HepG2 (cell line): ENCODE measurements around the gene SP6. TPM values are rescaled to one million over a fixed set of nuclear protein-coding genes. Genes with fewer than 3 reads are reported as not detected.

Experiments used
- ARID2 ChIP-seq: sonication (generic); formaldehyde crosslinking; IDR thresholded peaks from 2 replicates; pipeline ENCODE4 v1.8.1; 2022; ENCODE audit warnings: mild to moderate bottlenecking, missing genetic modification reagents, borderline replicate concordance
- CC2D1A ChIP-seq: sonication (generic); formaldehyde crosslinking; IDR thresholded peaks from 2 replicates; pipeline ENCODE4 v1.8.1; 2023; ENCODE audit warnings: mild to moderate bottlenecking, missing genetic modification reagents
- DNMT1 ChIP-seq: sonication (generic); formaldehyde crosslinking; IDR thresholded peaks from 2 replicates; pipeline ENCODE4 v1.5.1; 2020; ENCODE audit warnings: mild to moderate bottlenecking, missing genetic modification reagents
- KLF12 ChIP-seq: sonication (generic); formaldehyde crosslinking; IDR thresholded peaks from 2 replicates; pipeline ENCODE4 v1.4.0; 2020; ENCODE audit warnings: missing genetic modification reagents, borderline replicate concordance
- PHF21A ChIP-seq: sonication (generic); formaldehyde crosslinking; IDR thresholded peaks from 2 replicates; pipeline ENCODE4 v1.5.0; 2020; ENCODE audit warnings: mild to moderate bottlenecking, missing genetic modification reagents
- SAP130 ChIP-seq: IDR thresholded peaks from 2 replicates; pipeline ENCODE4 v1.6.1; 2016; ENCODE audit warnings: low read depth
- THYN1 ChIP-seq: sonication (generic); formaldehyde crosslinking; IDR thresholded peaks from 2 replicates; pipeline ENCODE4 v1.8.1; 2023; ENCODE audit warnings: low read depth, mild to moderate bottlenecking, moderate library complexity, missing genetic modification reagents, borderline replicate concordance
- ZBTB25 ChIP-seq: IDR thresholded peaks from 2 replicates; pipeline ENCODE4 v1.6.1; 2018; ENCODE audit warnings: missing genetic modification reagents
- ZFP36L2 ChIP-seq: sonication (generic); formaldehyde crosslinking; IDR thresholded peaks from 2 replicates; pipeline ENCODE4 v1.4.0; 2020; ENCODE audit warnings: missing genetic modification reagents
- ZFP37 ChIP-seq: sonication (generic); formaldehyde crosslinking; IDR thresholded peaks from 2 replicates; pipeline ENCODE4 v1.4.0; 2020; ENCODE audit warnings: missing genetic modification reagents, borderline replicate concordance
- ZNF3 ChIP-seq: IDR thresholded peaks from 2 replicates; pipeline ENCODE4 v1.7.0; 2017; ENCODE audit warnings: inconsistent platforms
- ZNF44 ChIP-seq: sonication (generic); formaldehyde crosslinking; IDR thresholded peaks from 2 replicates; pipeline ENCODE4 v1.5.1; 2020; ENCODE audit warnings: mild to moderate bottlenecking, missing genetic modification reagents
- ZNF720 ChIP-seq: sonication (generic); formaldehyde crosslinking; IDR thresholded peaks from 2 replicates; pipeline ENCODE4 v1.4.0; 2020; ENCODE audit warnings: missing genetic modification reagents
- ZSCAN29 ChIP-seq: sonication (generic); formaldehyde crosslinking; conservative IDR thresholded peaks from 2 replicates; pipeline ENCODE4 v1.4.0; 2020; ENCODE audit warnings: mild to moderate bottlenecking, missing genetic modification reagents
- polyA plus RNA-seq, 8 experiments: library from polyadenylated mRNA; depleted of rRNA in 3 of 8; stranded (reverse) in 7 of 8; unstranded in 1 of 8; fragments of >200 nt; fragmentation: Illumina TruSeq in 4 of 8; extraction: Trizol in 4 of 8; gene quantifications; 2 replicates each; pipeline versions ENCODE4 v1.2.1 to v1.2.3, GENCODE V29; 2011 to 2016; ENCODE audit warnings: low read depth in 4 of 8, missing spikeins in 1 of 8, mixed read lengths in 1 of 8; ENCODE audit not compliant: insufficient read depth in 1 of 8
- total RNA-seq, 5 experiments: library from RNA; depleted of rRNA; stranded (reverse); fragments of >200 nt; fragmentation: Illumina TruSeq; extraction: Trizol; gene quantifications; 2 replicates each; pipeline ENCODE4 v1.2.3, GENCODE V29; 2016; ENCODE audit warnings: low read depth in 1 of 5
- TF ChIP-seq, protein P1 (sequence below): sonication (generic); formaldehyde crosslinking; IDR thresholded peaks from 2 replicates; pipeline ENCODE4 v1.4.0; 2020; ENCODE audit warnings: missing genetic modification reagents, borderline replicate concordance
- TF ChIP-seq, protein P2 (sequence below): sonication (generic); formaldehyde crosslinking; IDR thresholded peaks from 2 replicates; pipeline ENCODE4 v1.4.0; 2020; ENCODE audit warnings: missing genetic modification reagents
- TF ChIP-seq, protein P3 (sequence below): IDR thresholded peaks from 2 replicates; pipeline ENCODE4 v1.6.1; 2012; ENCODE audit warnings: low read length, improper control_type of control experiment
- TF ChIP-seq, protein P4 (sequence below): sonication (generic); formaldehyde crosslinking; IDR thresholded peaks from 2 replicates; pipeline ENCODE4 v1.8.0; 2022; ENCODE audit warnings: missing genetic modification reagents, mild to moderate bottlenecking, borderline replicate concordance

The SP6 gene
- total and polyA plus RNA-seq, 2 of the 13 experiments (the other 11 are each of a cell fraction or from before 2014, with no cell fraction given): 0.07 TPM

DNA sequence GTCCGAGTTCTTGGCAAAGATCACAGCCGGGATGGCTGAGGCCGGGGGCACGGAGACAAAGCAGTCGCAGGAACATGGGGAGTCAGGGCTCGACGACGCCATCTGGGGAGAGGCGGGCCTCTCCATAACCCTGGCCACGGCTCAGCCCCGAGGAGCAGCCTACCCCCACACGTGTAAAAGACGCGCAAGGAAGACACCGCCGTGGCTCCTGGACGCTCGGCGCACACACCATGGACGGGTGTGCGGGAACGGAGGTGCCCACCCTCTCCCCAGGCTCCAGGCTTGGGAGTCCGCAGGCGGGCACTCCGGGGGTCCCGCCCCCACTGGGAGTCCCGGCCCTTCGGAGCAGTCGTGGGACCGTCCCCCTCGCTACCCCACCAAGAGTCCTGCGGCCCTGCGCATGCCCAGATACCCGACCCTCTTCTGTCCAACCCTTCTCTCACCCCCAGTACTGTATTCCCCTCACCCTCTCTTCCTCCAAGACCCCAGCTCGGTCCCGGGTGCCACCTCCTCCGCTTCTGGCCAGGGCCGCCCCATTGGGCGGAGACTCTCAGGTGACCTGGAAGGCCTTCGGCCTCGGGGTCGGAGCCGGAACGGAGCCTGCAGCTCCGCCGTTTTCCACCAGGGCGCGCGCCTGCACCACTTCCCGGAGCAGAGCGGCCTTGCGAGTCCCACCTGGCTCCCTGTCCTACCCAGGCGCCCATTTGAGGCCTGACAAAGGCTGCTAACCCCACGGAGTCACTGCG is 10.0 kb downstream of the SP6 start, which contains the start of gene SCRN2 (continued):
- TF ChIP-seq, protein P1, sequence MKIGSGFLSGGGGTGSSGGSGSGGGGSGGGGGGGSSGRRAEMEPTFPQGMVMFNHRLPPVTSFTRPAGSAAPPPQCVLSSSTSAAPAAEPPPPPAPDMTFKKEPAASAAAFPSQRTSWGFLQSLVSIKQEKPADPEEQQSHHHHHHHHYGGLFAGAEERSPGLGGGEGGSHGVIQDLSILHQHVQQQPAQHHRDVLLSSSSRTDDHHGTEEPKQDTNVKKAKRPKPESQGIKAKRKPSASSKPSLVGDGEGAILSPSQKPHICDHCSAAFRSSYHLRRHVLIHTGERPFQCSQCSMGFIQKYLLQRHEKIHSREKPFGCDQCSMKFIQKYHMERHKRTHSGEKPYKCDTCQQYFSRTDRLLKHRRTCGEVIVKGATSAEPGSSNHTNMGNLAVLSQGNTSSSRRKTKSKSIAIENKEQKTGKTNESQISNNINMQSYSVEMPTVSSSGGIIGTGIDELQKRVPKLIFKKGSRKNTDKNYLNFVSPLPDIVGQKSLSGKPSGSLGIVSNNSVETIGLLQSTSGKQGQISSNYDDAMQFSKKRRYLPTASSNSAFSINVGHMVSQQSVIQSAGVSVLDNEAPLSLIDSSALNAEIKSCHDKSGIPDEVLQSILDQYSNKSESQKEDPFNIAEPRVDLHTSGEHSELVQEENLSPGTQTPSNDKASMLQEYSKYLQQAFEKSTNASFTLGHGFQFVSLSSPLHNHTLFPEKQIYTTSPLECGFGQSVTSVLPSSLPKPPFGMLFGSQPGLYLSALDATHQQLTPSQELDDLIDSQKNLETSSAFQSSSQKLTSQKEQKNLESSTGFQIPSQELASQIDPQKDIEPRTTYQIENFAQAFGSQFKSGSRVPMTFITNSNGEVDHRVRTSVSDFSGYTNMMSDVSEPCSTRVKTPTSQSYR (CRISPR knock-in tag): 0 out of 2 replicates have a peak, but pooled peaks have one; percentile 34
- TF ChIP-seq, protein P2, sequence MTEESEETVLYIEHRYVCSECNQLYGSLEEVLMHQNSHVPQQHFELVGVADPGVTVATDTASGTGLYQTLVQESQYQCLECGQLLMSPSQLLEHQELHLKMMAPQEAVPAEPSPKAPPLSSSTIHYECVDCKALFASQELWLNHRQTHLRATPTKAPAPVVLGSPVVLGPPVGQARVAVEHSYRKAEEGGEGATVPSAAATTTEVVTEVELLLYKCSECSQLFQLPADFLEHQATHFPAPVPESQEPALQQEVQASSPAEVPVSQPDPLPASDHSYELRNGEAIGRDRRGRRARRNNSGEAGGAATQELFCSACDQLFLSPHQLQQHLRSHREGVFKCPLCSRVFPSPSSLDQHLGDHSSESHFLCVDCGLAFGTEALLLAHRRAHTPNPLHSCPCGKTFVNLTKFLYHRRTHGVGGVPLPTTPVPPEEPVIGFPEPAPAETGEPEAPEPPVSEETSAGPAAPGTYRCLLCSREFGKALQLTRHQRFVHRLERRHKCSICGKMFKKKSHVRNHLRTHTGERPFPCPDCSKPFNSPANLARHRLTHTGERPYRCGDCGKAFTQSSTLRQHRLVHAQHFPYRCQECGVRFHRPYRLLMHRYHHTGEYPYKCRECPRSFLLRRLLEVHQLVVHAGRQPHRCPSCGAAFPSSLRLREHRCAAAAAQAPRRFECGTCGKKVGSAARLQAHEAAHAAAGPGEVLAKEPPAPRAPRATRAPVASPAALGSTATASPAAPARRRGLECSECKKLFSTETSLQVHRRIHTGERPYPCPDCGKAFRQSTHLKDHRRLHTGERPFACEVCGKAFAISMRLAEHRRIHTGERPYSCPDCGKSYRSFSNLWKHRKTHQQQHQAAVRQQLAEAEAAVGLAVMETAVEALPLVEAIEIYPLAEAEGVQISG: peak; percentile 87
- TF ChIP-seq CC2D1A: no peak
- TF ChIP-seq, protein P3, sequence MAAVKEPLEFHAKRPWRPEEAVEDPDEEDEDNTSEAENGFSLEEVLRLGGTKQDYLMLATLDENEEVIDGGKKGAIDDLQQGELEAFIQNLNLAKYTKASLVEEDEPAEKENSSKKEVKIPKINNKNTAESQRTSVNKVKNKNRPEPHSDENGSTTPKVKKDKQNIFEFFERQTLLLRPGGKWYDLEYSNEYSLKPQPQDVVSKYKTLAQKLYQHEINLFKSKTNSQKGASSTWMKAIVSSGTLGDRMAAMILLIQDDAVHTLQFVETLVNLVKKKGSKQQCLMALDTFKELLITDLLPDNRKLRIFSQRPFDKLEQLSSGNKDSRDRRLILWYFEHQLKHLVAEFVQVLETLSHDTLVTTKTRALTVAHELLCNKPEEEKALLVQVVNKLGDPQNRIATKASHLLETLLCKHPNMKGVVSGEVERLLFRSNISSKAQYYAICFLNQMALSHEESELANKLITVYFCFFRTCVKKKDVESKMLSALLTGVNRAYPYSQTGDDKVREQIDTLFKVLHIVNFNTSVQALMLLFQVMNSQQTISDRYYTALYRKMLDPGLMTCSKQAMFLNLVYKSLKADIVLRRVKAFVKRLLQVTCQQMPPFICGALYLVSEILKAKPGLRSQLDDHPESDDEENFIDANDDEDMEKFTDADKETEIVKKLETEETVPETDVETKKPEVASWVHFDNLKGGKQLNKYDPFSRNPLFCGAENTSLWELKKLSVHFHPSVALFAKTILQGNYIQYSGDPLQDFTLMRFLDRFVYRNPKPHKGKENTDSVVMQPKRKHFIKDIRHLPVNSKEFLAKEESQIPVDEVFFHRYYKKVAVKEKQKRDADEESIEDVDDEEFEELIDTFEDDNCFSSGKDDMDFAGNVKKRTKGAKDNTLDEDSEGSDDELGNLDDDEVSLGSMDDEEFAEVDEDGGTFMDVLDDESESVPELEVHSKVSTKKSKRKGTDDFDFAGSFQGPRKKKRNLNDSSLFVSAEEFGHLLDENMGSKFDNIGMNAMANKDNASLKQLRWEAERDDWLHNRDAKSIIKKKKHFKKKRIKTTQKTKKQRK: no peak
- no peak for TF ChIP-seq ZSCAN29
- TF ChIP-seq ZBTB25 (CRISPR knock-in tag): peak; percentile 69
- TF ChIP-seq ZNF720 (CRISPR knock-in tag): no peak
- no peak; the same call in none of the 2 replicates for TF ChIP-seq KLF12 (CRISPR knock-in tag)
- TF ChIP-seq, protein P4, sequence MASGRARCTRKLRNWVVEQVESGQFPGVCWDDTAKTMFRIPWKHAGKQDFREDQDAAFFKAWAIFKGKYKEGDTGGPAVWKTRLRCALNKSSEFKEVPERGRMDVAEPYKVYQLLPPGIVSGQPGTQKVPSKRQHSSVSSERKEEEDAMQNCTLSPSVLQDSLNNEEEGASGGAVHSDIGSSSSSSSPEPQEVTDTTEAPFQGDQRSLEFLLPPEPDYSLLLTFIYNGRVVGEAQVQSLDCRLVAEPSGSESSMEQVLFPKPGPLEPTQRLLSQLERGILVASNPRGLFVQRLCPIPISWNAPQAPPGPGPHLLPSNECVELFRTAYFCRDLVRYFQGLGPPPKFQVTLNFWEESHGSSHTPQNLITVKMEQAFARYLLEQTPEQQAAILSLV (CRISPR knock-in tag): 0 out of 2 replicates have a peak, but pooled peaks have one; percentile 16
- TF ChIP-seq DNMT1: no peak; the same call in 1 of the 2 replicates
- peak; percentile 75 for TF ChIP-seq SAP130 (CRISPR knock-in tag)
- 0 out of 2 replicates have a peak, but pooled peaks have one; percentile 83 for TF ChIP-seq THYN1
- TF ChIP-seq ZFP36L2 (CRISPR knock-in tag): no peak
- TF ChIP-seq PHF21A (CRISPR knock-in tag): peak; percentile 73; the same call in 1 of the 2 replicates
- peak; percentile 73; the same call in 1 of the 2 replicates for TF ChIP-seq ZFP37 (CRISPR knock-in tag)
- no peak for TF ChIP-seq ZNF3
- peak; percentile 90 for TF ChIP-seq ZNF44
- TF ChIP-seq ARID2 (CRISPR knock-in tag): peak; percentile 37; the same call in 1 of the 2 replicates
